ENCODE measurements around the gene PGM5. TPM values are rescaled to one million over a fixed set of nuclear protein-coding genes. Genes with fewer than 3 reads are reported as not detected.

PGM5 gene
- polyA plus RNA-seq, 6 donors from 2014 or later, result not detected

DNA sequence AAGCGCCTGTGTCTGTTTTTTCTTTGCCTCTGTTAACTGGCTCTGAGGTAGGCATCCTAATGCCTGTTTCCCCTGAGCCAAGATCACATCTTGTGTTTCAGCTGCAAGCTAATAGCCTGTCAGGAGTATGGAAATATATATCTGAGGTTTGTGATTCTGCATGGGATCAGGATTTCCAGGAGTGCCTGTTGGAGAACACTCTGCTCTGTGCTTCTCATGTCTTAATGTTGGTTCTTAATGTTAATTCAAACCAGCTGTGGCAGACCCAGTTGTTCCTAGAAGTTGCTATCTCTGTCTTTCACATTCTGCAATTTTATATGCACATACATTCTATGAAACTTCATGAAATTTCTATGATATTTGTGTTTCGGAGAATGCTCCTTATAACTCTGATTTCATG is 72.1 kb downstream of the PGM5 start:
- no peak for DNase-seq
- no peaks in the 10 kb centered on the region for H3K4me1 Mint-ChIP-seq
- H3K27me3 Mint-ChIP-seq, result peaks cover 16 to 28% (median 26%) of the 10 kb centered on the region in 3 donors
- no peaks in the 10 kb centered on the region for H3K36me3 Mint-ChIP-seq
- H3K9me3 Mint-ChIP-seq, result peaks cover 0 to 4% (median 2%) of the 10 kb centered on the region in 7 donors
- no peak overlapping the region for H3K4me3 Mint-ChIP-seq
- H3K27ac Mint-ChIP-seq, result no peak overlapping the region
- no peak for ATAC-seq (ENCODE audit: low read depth in 2 of 2)

DNA sequence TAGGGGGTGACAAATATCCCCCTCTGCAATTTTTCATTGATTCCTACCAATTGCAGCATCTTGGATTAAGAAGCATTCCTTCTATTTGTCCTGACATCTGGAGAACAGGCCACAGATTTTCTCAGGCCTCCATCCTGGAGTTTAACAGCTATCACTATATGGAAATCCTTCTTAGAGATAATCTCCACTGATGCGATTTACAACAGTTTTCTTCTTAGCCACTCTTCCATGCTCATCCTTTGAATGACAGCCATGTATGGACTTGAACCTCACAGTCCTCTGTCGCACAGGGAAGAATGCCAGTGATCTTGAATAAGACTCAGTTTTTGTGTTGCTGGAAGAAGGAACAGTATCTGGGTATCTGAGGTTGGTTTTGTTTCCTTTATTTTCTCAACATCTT is 73.2 kb downstream of the PGM5 start:
- ATAC-seq (ENCODE audit: low read depth in 2 of 2) (no peak), DNase-seq (no peak)
- Mint-ChIP-seq H3K36me3 (no peaks in the 10 kb centered on the region), H3K9me3 (no peaks in the 10 kb centered on the region), H3K27me3 (peaks cover 5 to 22% (median 17%) of the 10 kb centered on the region in 3 donors), H3K4me3 (no peak overlapping the region), H3K27ac (no peak overlapping the region), H3K4me1 (no peaks in the 10 kb centered on the region)

DNA sequence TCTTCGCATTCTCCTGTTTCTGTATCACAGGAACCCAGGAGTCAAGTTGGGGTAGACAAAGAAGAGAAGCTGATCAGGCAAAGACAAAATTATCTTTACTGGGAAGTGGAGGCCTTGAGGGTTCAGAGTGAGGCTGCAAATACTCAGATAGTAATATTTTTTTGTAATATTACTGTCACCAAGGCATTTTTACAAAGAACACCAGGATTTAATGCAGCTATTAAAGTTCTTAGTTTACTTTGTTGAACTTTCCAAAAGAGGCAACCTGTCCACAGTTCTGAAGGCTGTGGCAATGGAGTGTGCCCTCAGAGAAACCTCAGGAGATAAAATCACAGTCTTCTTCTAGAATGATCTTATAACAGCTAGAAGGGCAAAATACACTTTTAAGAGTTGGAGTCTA is 74.9 kb downstream of the PGM5 start:
- H3K4me1 Mint-ChIP-seq, result no peaks in the 10 kb centered on the region
- peaks cover 5 to 33% (median 19%) of the 10 kb centered on the region in 3 donors for H3K27me3 Mint-ChIP-seq
- peak overlapping the region in 1 of 6 donors; percentile 63 for H3K27ac Mint-ChIP-seq
- no peak for ATAC-seq (ENCODE audit: low read depth in 2 of 2)
- H3K36me3 Mint-ChIP-seq, result no peaks in the 10 kb centered on the region
- no peak overlapping the region for H3K4me3 Mint-ChIP-seq
- no peaks in the 10 kb centered on the region for H3K9me3 Mint-ChIP-seq
- no peak for DNase-seq

DNA sequence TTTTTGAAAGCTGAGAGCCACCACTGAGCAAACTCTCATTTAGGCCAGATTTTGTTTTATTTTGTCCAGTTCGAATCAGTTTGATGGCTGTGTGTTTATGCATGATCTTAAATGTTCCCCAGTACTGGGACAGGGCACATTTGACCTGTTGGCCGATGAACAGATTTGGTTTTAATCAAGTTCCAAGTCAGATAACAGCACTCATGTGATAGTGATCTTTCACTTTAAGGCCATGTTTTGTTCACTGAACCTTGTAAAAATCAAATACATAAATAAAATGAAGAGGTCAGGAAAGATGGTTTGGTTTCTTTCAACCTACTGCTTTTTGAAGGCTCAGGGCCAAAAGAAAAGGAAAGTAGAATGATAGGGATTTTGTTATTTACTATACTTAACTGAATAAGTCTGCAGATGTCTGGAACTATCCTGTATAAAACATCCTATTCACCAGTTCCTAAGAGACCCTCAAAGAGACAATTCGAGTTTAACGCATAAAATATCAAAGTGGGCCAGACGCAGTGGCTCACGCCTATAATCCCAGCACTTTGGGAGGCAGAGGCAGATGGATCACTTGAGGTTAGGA is 77.2 kb downstream of the PGM5 start:
- ATAC-seq (ENCODE audit: low read depth in 2 of 2), result no peak
- Mint-ChIP-seq H3K4me3 (no peak overlapping the region), H3K27me3 (peaks cover 9 to 33% (median 27%) of the 10 kb centered on the region in 3 donors)

DNA sequence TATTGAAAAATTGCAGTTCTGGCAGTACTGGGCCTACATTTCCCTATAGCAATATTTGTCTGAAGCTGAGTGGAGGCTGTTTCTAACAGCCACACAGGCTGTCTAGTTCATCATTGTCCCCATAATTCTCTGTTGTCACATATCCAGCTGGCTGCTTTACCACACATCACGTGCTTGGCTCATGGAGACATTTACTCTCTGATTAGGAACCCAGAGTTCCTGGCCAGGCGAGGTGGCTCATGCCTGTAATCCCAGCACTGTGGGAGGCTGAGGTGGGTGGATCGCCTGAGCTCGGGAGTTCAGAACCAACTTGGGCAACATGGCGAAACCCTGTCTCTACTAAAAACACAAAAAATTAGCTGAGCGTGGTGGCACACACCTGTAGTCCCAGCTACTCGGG is 81.4 kb downstream of the PGM5 start:
- Mint-ChIP-seq H3K9me3 (peaks cover 2 to 29% (median 15%) of the 10 kb centered on the region in 7 donors), H3K36me3 (no peaks in the 10 kb centered on the region), H3K27me3 (peaks cover 16 to 35% (median 24%) of the 10 kb centered on the region in 3 donors), H3K27ac (no peak overlapping the region), H3K4me3 (no peak overlapping the region), H3K4me1 (no peaks in the 10 kb centered on the region)
- no peak for DNase-seq
- no peak for ATAC-seq (ENCODE audit: low read depth in 2 of 2)

More for the DNA sequence above, 77.2 kb downstream of the PGM5 start:
- Mint-ChIP-seq H3K36me3 (no peaks in the 10 kb centered on the region), H3K27ac (no peak overlapping the region), H3K9me3 (no peaks in the 10 kb centered on the region), H3K4me1 (no peaks in the 10 kb centered on the region)
- no peak for DNase-seq

DNA sequence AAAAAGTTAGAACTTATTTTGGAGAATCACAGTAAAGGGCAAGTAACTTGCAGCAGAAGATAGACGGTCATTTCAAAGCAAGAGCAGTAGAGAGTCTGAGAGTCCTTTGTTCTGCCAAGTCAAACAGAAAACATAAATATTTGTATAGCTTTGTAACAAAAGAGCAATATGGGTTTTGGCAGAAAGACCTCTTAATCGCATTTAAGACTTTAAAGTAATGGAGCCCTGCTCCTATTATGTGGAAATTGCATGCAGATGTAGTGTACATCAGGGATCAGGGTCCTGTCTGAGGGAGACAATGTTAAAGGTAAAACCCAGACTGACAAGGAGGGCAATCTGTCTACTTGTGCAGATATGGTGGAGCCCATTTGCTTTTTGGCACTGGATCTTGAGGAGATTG is 87.2 kb downstream of the PGM5 start:
- H3K27ac Mint-ChIP-seq, result no peak overlapping the region
- no peaks in the 10 kb centered on the region for H3K36me3 Mint-ChIP-seq
- DNase-seq (no peak), ATAC-seq (ENCODE audit: low read depth in 2 of 2) (no peak)
- H3K4me1 Mint-ChIP-seq, result no peaks in the 10 kb centered on the region
- no peak overlapping the region for H3K4me3 Mint-ChIP-seq
- H3K9me3 Mint-ChIP-seq, result peaks cover 2 to 39% (median 15%) of the 10 kb centered on the region in 7 donors
- peaks cover 18 to 36% (median 34%) of the 10 kb centered on the region in 3 donors for H3K27me3 Mint-ChIP-seq

DNA sequence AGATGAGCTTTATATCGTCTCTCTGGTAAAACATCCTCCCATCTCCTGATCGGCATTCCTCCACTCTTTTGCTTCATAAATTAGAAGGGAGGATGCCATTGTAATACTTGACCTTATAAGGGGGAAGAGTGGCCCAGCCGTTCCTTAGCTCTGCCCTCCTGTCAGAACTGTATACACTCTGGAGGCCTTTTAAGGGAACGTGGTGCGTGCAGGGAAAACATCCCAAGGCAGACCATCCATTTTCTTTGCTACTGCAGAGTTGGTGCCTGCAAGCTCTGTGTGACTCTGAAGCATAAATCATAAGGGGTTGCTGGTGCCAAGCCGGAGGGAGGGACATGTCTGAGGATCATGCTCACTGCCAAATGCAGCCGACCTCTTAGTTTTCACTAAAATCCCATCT is 90.4 kb downstream of the PGM5 start:
- Mint-ChIP-seq H3K27ac (no peak overlapping the region), H3K4me1 (no peaks in the 10 kb centered on the region), H3K36me3 (no peaks in the 10 kb centered on the region), H3K27me3 (peaks cover 12 to 37% (median 32%) of the 10 kb centered on the region in 3 donors), H3K4me3 (no peak overlapping the region), H3K9me3 (peaks cover 0 to 20% (median 4%) of the 10 kb centered on the region in 7 donors)
- DNase-seq (no peak), ATAC-seq (ENCODE audit: low read depth in 2 of 2) (no peak)

DNA sequence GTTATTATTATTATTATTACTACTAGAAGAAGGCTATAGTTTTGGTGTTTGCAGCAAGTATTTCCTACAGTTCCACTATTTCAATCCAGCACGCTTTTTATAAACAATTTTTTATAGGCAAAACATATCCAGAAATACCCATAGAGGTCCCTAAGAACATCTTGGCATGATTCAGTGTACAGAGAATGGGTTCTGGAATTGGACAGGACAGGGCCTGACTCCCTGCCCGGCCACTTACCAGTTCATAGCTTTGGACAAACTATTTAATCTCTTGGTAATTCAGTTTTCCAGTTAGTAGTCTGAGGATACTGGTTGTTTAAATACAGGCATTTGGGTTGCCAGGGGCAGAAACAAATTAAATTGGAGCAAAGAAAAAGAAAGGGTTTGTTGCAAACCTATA is 91.2 kb downstream of the PGM5 start:
- Mint-ChIP-seq H3K36me3 (no peaks in the 10 kb centered on the region), H3K4me3 (no peak overlapping the region), H3K4me1 (peaks cover 2 to 4% (median 4%) of the 10 kb centered on the region in 3 donors), H3K27ac (no peak overlapping the region), H3K27me3 (peaks cover 12 to 42% (median 28%) of the 10 kb centered on the region in 3 donors), H3K9me3 (peaks cover 0 to 12% (median under 1%) of the 10 kb centered on the region in 7 donors)
- ATAC-seq (ENCODE audit: low read depth in 2 of 2), result no peak
- DNase-seq, result no peak

DNA sequence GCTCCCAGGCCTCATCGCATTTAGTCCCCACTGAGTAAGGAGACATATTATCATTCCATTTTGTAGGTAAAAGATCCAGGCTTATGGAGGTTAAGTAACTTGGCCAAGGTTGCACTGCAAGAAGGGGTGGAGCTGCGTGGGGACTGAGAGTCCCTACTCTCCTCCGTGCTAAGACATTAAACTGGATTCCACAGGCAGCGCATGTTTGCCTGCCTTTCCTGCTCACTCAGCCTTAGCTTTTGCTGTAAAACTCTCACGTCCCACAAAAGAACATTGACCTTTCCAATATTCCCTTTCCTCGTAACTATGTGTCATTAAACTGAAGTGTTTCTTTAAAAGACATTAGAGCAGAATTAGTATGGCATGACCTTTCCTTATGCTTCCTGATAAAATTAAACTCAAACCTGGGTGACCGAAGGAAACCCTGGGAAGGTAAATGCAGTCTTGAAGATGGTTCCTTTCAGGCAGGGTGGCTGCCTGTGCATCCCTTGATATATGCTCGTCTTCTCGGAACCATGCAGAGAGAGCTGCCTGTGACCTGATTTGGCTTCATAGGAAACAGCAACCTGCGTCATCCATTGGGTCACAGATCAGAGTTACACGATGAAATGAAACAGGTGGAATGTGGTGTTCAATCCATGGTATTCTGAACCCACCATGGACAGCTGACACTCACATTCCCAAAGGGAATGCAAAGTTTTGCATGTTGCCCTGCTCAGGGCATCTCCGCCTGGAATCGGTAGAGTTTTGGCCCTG is 98.3 kb downstream of the PGM5 start:
- peaks cover 2 to 5% (median 4%) of the 10 kb centered on the region in 3 donors for H3K4me1 Mint-ChIP-seq
- no peak overlapping the region for H3K27ac Mint-ChIP-seq
- no peak for DNase-seq
- H3K9me3 Mint-ChIP-seq, result no peaks in the 10 kb centered on the region
- no peak overlapping the region for H3K4me3 Mint-ChIP-seq
- H3K36me3 Mint-ChIP-seq, result no peaks in the 10 kb centered on the region
- H3K27me3 Mint-ChIP-seq, result peaks cover 0 to 31% (median 4%) of the 10 kb centered on the region in 3 donors
- ATAC-seq (ENCODE audit: low read depth in 2 of 2), result no peak

DNA sequence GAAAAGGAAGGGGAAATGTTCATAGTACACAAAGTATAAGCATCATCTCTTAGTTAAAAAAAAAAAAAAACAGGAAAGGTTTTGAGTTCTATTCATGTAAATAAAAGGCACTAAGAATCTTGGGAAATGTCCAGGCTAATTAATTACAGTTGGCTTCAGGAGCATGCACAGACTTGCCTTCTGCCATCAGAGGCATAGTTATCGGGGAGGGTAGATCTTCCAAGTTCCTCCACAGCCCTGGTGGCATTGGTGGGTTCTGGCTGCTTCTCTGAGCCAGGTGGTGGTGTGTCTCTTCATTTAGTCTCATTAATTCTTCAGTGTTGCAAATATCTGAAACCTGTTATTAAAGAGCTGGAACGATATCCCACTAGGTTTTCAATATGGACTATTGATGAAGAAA is 99.0 kb downstream of the PGM5 start:
- H3K27ac Mint-ChIP-seq, result no peak overlapping the region
- peaks cover 0 to 31% (median 4%) of the 10 kb centered on the region in 3 donors for H3K27me3 Mint-ChIP-seq
- DNase-seq, result no peak
- no peaks in the 10 kb centered on the region for H3K9me3 Mint-ChIP-seq
- ATAC-seq (ENCODE audit: low read depth in 2 of 2), result no peak
- H3K4me1 Mint-ChIP-seq, result peaks cover 2 to 5% (median 4%) of the 10 kb centered on the region in 3 donors
- no peak overlapping the region for H3K4me3 Mint-ChIP-seq
- H3K36me3 Mint-ChIP-seq, result no peaks in the 10 kb centered on the region

DNA sequence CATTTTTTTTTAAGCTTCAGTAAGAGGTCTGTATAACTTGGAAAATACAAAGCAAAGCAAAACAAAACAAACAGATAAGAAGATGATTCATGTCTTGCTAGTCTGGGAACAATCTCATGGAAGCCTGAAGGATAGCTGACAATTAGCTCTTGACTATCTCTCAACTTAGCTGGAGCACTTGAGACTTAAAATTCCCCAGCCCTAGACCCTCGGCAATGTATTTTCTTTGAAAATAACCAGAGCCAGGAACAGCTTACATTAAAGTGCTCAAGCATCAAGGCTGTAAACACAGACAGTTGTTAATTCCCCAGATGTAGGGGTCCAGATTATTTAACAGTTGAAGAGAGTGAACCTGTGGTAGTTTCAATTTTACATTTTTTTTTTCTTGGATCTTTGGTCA is 101.4 kb downstream of the PGM5 start:
- Mint-ChIP-seq H3K27ac (no peak overlapping the region), H3K27me3 (peaks cover 0 to 45% (median 4%) of the 10 kb centered on the region in 3 donors), H3K36me3 (no peaks in the 10 kb centered on the region), H3K9me3 (no peaks in the 10 kb centered on the region), H3K4me1 (no peaks in the 10 kb centered on the region), H3K4me3 (no peak overlapping the region)
- DNase-seq (no peak), ATAC-seq (ENCODE audit: low read depth in 2 of 2) (no peak)

DNA sequence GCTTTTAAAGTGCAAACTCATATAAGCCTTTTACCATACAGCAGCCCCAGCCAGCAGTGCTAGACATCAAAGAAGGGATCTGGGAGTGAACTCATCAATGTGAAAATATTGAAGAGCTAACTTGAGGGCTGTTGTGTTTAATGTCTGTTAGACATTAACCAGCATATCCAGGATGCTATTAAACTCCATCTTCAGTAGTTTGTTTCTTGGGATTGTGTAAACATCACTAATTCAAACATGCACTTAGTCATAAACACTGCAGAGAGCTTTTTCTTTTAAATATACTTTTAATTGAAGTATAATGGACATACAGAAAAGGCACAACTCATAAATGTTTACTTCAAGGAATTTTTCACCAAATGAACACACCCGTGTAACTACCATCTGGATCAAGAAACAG is 102.5 kb downstream of the PGM5 start:
- no peaks in the 10 kb centered on the region for H3K9me3 Mint-ChIP-seq
- peaks cover 6 to 39% (median 9%) of the 10 kb centered on the region in 3 donors for H3K27me3 Mint-ChIP-seq
- ATAC-seq (ENCODE audit: low read depth in 2 of 2) (no peak), DNase-seq (no peak)
- H3K27ac Mint-ChIP-seq, result no peak overlapping the region
- no peaks in the 10 kb centered on the region for H3K4me1 Mint-ChIP-seq
- H3K4me3 Mint-ChIP-seq, result no peak overlapping the region
- H3K36me3 Mint-ChIP-seq, result no peaks in the 10 kb centered on the region

DNA sequence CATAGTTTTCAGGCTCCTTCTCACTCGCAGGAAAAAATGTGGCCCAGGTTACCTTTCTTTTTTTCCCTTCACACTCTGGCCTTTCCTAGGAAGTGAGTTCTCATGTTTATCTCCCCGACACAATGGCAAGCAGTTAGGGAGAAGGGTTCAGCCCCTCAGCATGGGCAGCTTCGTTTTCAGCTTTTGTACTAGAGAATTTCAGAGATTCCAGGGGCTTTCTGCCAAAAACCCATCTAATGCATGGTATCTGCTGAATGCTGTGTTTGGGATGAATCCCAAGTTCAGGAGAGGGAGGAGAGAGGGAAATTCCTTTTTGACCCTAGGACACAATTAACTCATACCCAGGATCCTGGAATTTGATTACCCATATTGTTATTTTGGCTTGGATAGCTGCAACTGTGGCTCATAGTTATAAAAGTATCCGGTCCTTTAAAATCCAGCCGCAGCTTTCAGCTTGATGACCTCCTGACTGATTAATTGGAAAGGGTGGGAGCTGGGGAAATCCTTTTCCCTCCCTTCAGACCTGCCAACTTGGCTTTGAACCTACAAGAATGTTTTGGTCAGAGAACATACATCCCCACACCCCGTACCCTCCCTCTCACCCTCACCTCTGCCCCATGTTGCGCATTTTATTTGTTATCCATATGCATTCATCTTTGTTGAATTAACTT is 105.8 kb downstream of the PGM5 start:
- DNase-seq (no peak), ATAC-seq (ENCODE audit: low read depth in 2 of 2) (no peak)
- H3K36me3 Mint-ChIP-seq, result no peaks in the 10 kb centered on the region
- H3K9me3 Mint-ChIP-seq, result peaks cover 0 to 2% (median 0%) of the 10 kb centered on the region in 7 donors
- H3K27ac Mint-ChIP-seq, result no peak overlapping the region
- no peaks in the 10 kb centered on the region for H3K4me1 Mint-ChIP-seq
- H3K4me3 Mint-ChIP-seq, result no peak overlapping the region
- H3K27me3 Mint-ChIP-seq, result peaks cover 6 to 34% (median 6%) of the 10 kb centered on the region in 3 donors

DNA sequence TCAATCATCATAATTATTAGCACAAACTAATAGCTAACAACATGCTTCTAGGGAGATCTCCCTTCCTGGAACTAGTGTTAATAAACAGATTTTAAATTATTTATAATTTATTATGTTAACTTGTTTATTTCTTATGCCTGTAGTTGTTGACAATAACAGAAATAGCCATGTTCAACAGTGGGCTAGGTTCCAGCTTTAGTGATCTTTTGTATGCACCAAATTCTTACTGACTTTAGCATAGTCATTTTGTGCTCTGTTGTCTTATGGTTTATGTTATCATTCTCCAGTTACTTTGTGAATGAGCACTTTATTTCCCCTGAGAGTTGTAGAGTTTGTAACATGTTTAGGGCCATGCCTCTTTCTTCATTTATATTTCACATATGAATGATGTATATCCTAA is 113.7 kb downstream of the PGM5 start:
- DNase-seq, result no peak
- H3K9me3 Mint-ChIP-seq, result peaks cover 0 to 2% (median 0%) of the 10 kb centered on the region in 7 donors
- peaks cover 12 to 22% (median 12%) of the 10 kb centered on the region in 3 donors for H3K27me3 Mint-ChIP-seq
- no peak overlapping the region for H3K4me3 Mint-ChIP-seq
- no peak for ATAC-seq (ENCODE audit: low read depth in 2 of 2)
- no peak overlapping the region for H3K27ac Mint-ChIP-seq
- H3K36me3 Mint-ChIP-seq, result no peaks in the 10 kb centered on the region
- H3K4me1 Mint-ChIP-seq, result peaks cover 0 to 7% (median 0%) of the 10 kb centered on the region in 3 donors
